Measurements from ENCODE around the gene UBE2B.
"Not testable (repeated sequence)": the region's sequence is repeated elsewhere in the genome, so short reads cannot be mapped to it uniquely, and the experiment has no call there.

UBE2B gene

DNA sequence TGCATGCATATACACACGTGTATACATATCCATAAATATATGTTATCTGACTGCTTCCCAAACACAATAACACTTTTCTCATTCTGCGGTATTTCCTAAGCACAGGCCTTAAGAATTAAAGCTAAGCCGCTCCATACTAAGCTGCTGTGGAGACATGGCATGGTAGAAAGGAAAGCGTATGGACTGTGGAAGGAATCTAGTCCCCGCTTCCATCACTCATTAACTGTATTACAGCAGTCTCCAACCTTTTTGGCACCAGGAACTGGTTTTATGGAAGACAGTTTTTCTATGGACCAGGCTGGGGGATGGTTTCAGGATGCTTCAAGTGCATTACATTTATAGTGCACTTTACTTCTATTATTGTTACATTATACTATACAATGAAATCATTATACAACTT lies 15.7 kb upstream of the UBE2B start:
- TF ChIP-seq, protein P1, sequence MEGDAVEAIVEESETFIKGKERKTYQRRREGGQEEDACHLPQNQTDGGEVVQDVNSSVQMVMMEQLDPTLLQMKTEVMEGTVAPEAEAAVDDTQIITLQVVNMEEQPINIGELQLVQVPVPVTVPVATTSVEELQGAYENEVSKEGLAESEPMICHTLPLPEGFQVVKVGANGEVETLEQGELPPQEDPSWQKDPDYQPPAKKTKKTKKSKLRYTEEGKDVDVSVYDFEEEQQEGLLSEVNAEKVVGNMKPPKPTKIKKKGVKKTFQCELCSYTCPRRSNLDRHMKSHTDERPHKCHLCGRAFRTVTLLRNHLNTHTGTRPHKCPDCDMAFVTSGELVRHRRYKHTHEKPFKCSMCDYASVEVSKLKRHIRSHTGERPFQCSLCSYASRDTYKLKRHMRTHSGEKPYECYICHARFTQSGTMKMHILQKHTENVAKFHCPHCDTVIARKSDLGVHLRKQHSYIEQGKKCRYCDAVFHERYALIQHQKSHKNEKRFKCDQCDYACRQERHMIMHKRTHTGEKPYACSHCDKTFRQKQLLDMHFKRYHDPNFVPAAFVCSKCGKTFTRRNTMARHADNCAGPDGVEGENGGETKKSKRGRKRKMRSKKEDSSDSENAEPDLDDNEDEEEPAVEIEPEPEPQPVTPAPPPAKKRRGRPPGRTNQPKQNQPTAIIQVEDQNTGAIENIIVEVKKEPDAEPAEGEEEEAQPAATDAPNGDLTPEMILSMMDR (IDR thresholded peaks at IDR 0.05; ENCODE audit: borderline replicate concordance, control extremely low read depth, extremely low read depth, insufficient read depth, missing control alignments) = no peak
- no peak for DNase-seq (ENCODE audit: low spot score)
- in situ Hi-C loops (cut with MboI; ENCODE audit: low sequenced_read_pairs, unreplicated experiment) = no loop called here

DNA sequence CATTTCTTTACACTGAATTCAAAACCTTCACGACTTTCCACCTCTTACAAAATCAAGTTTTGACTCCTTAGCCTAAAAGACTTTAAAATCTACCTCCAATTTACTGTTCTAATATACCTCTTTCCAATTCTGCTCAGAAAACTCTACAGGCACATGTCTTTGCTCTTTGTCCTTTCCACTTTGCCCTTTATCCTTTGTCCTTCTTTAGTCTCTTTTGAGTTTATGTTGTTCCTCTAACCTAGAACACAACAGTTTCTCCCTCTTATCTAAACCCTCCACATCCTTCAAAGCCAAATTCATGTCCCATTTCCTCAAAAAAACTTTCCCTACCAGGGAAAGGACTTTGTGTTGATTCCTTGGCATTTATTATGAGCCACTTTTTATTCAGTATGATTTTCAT lies 5.8 kb upstream of the UBE2B start:
- no peak for DNase-seq (ENCODE audit: low spot score)
- in situ Hi-C loops (cut with MboI; ENCODE audit: low sequenced_read_pairs, unreplicated experiment) = no loop called here
- TF ChIP-seq, protein P1 (IDR thresholded peaks at IDR 0.05; ENCODE audit: borderline replicate concordance, control extremely low read depth, extremely low read depth, insufficient read depth, missing control alignments) = no peak

DNA sequence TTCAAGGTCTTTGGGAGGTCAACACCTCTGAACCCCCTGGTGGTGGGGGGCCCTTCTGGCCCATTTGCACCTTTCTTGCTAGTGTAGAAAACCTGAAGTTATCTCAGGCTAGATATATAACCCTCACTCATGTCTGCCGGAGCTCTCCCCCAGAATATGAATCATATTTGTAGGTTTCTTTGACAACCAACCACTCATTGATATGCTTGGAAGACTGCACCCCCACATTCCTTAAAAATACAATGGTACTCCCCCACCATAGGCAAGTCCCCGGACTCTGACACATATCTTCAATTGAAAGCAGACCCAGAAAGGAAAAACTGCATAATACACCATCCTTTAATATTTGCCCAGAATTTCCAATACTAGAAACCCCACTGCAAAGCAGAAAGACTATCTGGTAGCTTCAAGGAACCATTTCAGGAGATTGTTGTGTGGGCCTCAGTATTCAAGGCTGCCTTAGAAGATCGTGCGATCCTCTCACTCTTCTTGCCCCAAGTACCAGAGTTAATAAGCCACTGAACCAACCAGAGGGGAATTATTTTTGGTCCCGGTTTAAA lies 978 bp upstream of the UBE2B start:
- TF ChIP-seq, protein P1 (IDR thresholded peaks at IDR 0.05; ENCODE audit: borderline replicate concordance, control extremely low read depth, extremely low read depth, insufficient read depth, missing control alignments) = no peak
- in situ Hi-C loops (cut with MboI; ENCODE audit: low sequenced_read_pairs, unreplicated experiment) = no loop called here
- DNase-seq (ENCODE audit: low spot score) = no peak

DNA sequence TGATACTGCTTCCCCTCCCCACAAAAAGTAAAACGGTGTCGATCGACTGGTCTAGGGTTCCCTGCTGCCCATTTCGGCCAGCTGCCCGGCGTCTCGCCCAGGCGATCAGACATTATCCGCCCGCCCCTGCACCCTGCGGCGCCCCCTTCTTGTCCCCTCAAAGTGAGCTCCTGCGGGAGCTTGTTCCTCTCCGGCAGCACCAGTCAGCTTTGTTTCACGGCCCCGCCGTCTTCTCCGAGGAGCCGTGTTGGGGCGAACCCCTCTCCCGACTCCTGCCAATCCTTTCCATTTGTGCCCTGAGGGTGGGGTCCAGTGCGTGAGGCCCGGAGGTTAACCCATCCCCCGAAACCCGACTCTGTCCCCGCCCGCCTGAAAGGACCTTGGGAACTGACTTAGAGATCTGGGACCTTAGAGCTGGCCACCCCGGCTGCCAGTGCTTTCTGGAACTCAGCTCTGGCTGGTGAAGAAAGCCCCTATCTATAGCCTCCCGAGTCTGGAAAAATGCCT lies 518 bp downstream of the UBE2B start:
- in situ Hi-C loops (cut with MboI; ENCODE audit: low sequenced_read_pairs, unreplicated experiment) = no loop called here
- peak; percentile 38 for DNase-seq (ENCODE audit: low spot score)
- TF ChIP-seq, protein P1 (IDR thresholded peaks at IDR 0.05; ENCODE audit: borderline replicate concordance, control extremely low read depth, extremely low read depth, insufficient read depth, missing control alignments) = no peak

DNA sequence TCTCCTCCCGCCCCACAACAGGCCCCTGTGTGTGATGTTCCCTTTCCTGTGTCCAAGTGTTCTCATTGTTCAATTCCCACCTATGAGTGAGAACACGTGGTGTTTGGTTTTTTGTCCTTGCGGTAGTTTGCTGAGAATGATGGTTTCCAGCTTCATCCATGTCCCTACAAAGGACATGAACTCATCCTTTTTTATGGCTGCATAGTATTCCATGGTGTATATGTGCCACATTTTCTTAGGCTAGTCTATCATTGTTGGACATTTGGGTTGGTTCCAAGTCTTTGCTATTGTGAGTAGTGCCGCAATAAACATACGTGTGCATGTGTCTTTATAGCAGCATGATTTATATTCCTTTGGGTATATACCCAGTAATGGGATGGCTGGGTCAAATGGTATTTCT lies 2.3 kb downstream of the UBE2B start:
- in situ Hi-C loops (cut with MboI; ENCODE audit: low sequenced_read_pairs, unreplicated experiment); DNase-seq (ENCODE audit: low spot score): not testable (repeated sequence)

DNA sequence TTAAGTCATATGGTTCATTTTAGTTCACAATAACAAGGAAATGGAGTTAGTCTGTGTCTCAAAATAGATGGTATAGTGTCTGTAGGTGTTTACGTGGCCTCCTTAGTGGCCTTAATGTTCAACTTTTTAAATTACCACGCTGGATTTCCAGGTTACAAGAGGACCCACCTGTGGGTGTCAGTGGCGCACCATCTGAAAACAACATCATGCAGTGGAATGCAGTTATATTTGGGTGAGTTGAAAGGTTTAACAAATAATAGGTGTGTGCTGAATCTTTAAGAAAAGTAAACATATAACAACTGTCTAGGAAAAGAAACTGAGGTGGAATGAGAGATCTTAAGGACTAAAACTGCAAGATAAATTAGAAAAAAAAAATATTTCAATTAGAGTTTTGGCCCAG lies 2.9 kb downstream of the UBE2B start:
- TF ChIP-seq, protein P1 (IDR thresholded peaks at IDR 0.05; ENCODE audit: borderline replicate concordance, control extremely low read depth, extremely low read depth, insufficient read depth, missing control alignments) = no peak
- in situ Hi-C loops (cut with MboI; ENCODE audit: low sequenced_read_pairs, unreplicated experiment) = no loop called here

DNA sequence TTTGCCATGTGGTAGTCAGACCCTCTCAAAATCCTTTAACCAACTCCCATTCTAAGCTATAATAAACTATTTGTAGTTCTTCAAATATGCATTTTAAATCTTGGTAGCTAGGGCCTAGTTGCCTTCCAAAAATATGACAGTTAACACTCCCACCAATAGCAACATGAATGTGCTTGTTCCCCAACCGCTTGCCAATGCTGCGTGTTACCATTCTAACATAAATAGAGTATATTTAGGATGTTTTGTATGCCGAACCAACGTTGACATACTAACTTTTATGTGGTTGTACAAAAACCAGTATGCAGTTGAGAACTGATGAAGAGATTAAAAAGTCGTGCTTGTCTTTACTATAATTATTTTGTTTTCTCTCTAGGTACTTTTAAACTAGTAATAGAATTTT lies 9.0 kb downstream of the UBE2B start:
- in situ Hi-C loops (cut with MboI; ENCODE audit: low sequenced_read_pairs, unreplicated experiment) = no loop called here
- DNase-seq (ENCODE audit: low spot score) = no peak
- TF ChIP-seq, protein P1 (IDR thresholded peaks at IDR 0.05; ENCODE audit: borderline replicate concordance, control extremely low read depth, extremely low read depth, insufficient read depth, missing control alignments) = no peak

More for the DNA sequence above, 2.9 kb downstream of the UBE2B start:
- no peak for DNase-seq (ENCODE audit: low spot score)

DNA sequence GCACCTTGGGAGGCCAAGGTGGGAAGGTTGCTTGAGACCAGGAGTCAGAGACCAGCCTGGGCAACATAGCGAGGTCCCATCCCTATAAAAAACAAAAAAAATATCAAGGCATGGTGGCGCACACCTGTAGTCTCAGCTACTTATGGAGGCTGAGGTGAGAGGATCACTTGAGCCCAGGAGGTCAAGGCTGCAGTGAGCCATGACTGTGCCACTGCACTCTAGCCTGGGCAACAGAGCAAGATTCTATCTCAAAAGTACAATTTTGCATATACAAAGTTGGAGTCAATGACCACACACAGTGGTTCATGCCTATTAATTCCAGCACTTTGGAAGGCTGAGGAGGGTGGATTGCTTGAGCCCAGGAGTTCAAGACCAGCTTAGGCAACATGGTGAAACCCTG lies 10.8 kb downstream of the UBE2B start:
- in situ Hi-C loops (cut with MboI; ENCODE audit: low sequenced_read_pairs, unreplicated experiment) = not testable (repeated sequence)

More for the DNA sequence above, 10.8 kb downstream of the UBE2B start:
- DNase-seq (ENCODE audit: low spot score) = not testable (repeated sequence)
